NT2/D1 (cell line): ENCODE data around the gene NUDT19.
"Not testable (repeated sequence)": the region's sequence is repeated elsewhere in the genome, so short reads cannot be mapped to it uniquely, and the experiment has no call there.

ENCODE experiments used
- SUZ12 ChIP-seq: IDR thresholded peaks from 2 replicates; pipeline ENCODE4 v1.6.1; 2011; ENCODE audit not compliant: insufficient read length, insufficient read depth; ENCODE audit errors: extremely low read depth
- YY1 ChIP-seq: IDR thresholded peaks from 2 replicates; pipeline ENCODE4 v1.6.1; 2011; ENCODE audit not compliant: insufficient read length, insufficient read depth

- TF ChIP-seq YY1, SUZ12: not testable (repeated sequence)
These were observed 12.4 kb downstream of the NUDT19 start for GRCh38 chr19:32704006-32704405.
